Liver (tissue), 9 donors: ENCODE measurements around the gene HERC6. TPM values are rescaled to one million over a fixed set of nuclear protein-coding genes. Genes with fewer than 3 reads are reported as not detected.

ENCODE experiments used
- DNase-seq: peaks from one replicate; pipeline ENCODE4 v3.0.0-alpha.2; 2017; ENCODE audit warnings: low spot score
- H3K27ac ChIP-seq, 2 donors: one replicate each; pipeline ENCODE4 v1.7.0; 2013; ENCODE audit warnings: inconsistent platforms in 2 of 2, low read length in 2 of 2, control low read depth in 1 of 2, low read depth in 1 of 2, mild to moderate bottlenecking in 1 of 2
- H3K27me3 ChIP-seq, 4 donors: one replicate each; pipeline versions ENCODE4 v1.6.1 to v1.7.0; 2013; ENCODE audit warnings: low read length in 3 of 4, inconsistent platforms in 1 of 4, mild to moderate bottlenecking in 1 of 4, moderate library complexity in 1 of 4; ENCODE audit not compliant: control insufficient read depth in 4 of 4, insufficient read depth in 4 of 4
- H3K36me3 ChIP-seq, 4 donors: one replicate each; pipeline versions ENCODE4 v1.6.1 to v1.7.0; 2013; ENCODE audit warnings: low read length in 3 of 4, mild to moderate bottlenecking in 3 of 4, low read depth in 1 of 4, moderate library complexity in 1 of 4; ENCODE audit not compliant: control insufficient read depth in 4 of 4, insufficient read depth in 3 of 4
- H3K4me1 ChIP-seq, 4 donors: one replicate each; pipeline versions ENCODE4 v1.6.1 to v1.7.0; 2013; ENCODE audit warnings: low read length in 3 of 4, mild to moderate bottlenecking in 3 of 4, moderate library complexity in 1 of 4; ENCODE audit not compliant: control insufficient read depth in 4 of 4, insufficient read depth in 4 of 4
- H3K4me3 ChIP-seq, 3 donors: one replicate each; pipeline versions ENCODE4 v1.6.1 to v1.7.0; 2013; ENCODE audit warnings: low read length in 3 of 3, control low read depth in 1 of 3, low read depth in 1 of 3, mild to moderate bottlenecking in 1 of 3
- H3K9ac ChIP-seq, 2 donors: one replicate each; pipeline ENCODE4 v1.7.0; 2013; ENCODE audit warnings: low read length in 2 of 2, mild to moderate bottlenecking in 2 of 2, moderate library complexity in 2 of 2, control low read depth in 1 of 2, low read depth in 1 of 2
- H3K9me3 ChIP-seq, 4 donors: one replicate each; pipeline versions ENCODE4 v1.6.1 to v1.7.0; 2013; ENCODE audit warnings: low read length in 3 of 4; ENCODE audit not compliant: control insufficient read depth in 4 of 4
- EGR1 ChIP-seq, 2 donors: IDR thresholded peaks; 2 replicates each; pipeline ENCODE4 v1.6.1; 2016 to 2018; ENCODE audit warnings: antibody characterized with exemption in 2 of 2, low read depth in 2 of 2
- FOXA2 ChIP-seq: IDR thresholded peaks from 2 replicates; pipeline ENCODE4 v1.6.1; 2016; ENCODE audit warnings: antibody characterized with exemption
- GABPA ChIP-seq, 2 donors: IDR thresholded peaks in 1 of 2; conservative IDR thresholded peaks in 1 of 2; 2 replicates each; pipeline ENCODE4 v1.6.1; 2016; ENCODE audit warnings: antibody characterized with exemption in 2 of 2, mild to moderate bottlenecking in 1 of 2, moderate library complexity in 1 of 2
- HNF4A ChIP-seq, 2 donors: conservative IDR thresholded peaks; 2 replicates each; pipeline ENCODE4 v1.6.1; 2016; ENCODE audit warnings: antibody characterized with exemption in 2 of 2, mild to moderate bottlenecking in 2 of 2
- HNF4G ChIP-seq: IDR thresholded peaks from 2 replicates; pipeline ENCODE4 v1.6.1; 2016; ENCODE audit warnings: antibody characterized with exemption
- JUND ChIP-seq, 2 donors: IDR thresholded peaks; 2 replicates each; pipeline ENCODE4 v1.6.1; 2016; ENCODE audit warnings: antibody characterized with exemption in 2 of 2
- RAD21 ChIP-seq, 2 donors: IDR thresholded peaks; 2 replicates each; pipeline ENCODE4 v1.6.1; 2016; ENCODE audit warnings: antibody characterized with exemption in 2 of 2, mild to moderate bottlenecking in 2 of 2
- RXRA ChIP-seq, 2 donors: IDR thresholded peaks; 2 replicates each; pipeline ENCODE4 v1.6.1; 2017 to 2018; ENCODE audit warnings: antibody characterized with exemption in 2 of 2, mild to moderate bottlenecking in 1 of 2
- SP1 ChIP-seq: IDR thresholded peaks from 2 replicates; pipeline ENCODE4 v1.6.1; 2018; ENCODE audit warnings: antibody characterized with exemption, mild to moderate bottlenecking
- TAF1 ChIP-seq: conservative IDR thresholded peaks from 2 replicates; pipeline ENCODE4 v1.6.1; 2016; ENCODE audit warnings: antibody characterized with exemption, mild to moderate bottlenecking
- YY1 ChIP-seq: IDR thresholded peaks from 2 replicates; pipeline ENCODE4 v1.6.1; 2016; ENCODE audit warnings: antibody characterized with exemption, mild to moderate bottlenecking
- WGBS: extraction: QIAGEN DNeasy Blood & Tissue Kit; methylation state at CpG from one replicate; pipeline ENCODE4 v1.1.7; 2013; 5-methylcytosine and 5-hydroxymethylcytosine counted together
- polyA plus RNA-seq, 2 donors: library from polyadenylated mRNA; stranded (reverse) in 1 of 2; unstranded in 1 of 2; fragments of 200-250 nt in 1 of 2; fragments of >200 nt in 1 of 2; fragmentation: Nextera tagmentation in 1 of 2; extraction: Ambion mirVana in 1 of 2; gene quantifications; one replicate each; pipeline versions ENCODE4 v1.2.1 to v1.2.3, GENCODE V29; 2013 to 2015
- total RNA-seq, 2 donors: library from RNA; depleted of rRNA; stranded (reverse); fragments of >200 nt; gene quantifications; one replicate each; pipeline ENCODE4 v1.2.3, GENCODE V29; 2014
- TF ChIP-seq, protein P1 (sequence below): IDR thresholded peaks from 2 replicates; pipeline ENCODE4 v1.6.1; 2016; ENCODE audit warnings: antibody characterized with exemption, mild to moderate bottlenecking
- TF ChIP-seq, protein P2 (sequence below): fragments of 150-350 bp; IDR thresholded peaks from 2 replicates; pipeline ENCODE4 v1.5.1; 2017; ENCODE audit warnings: improper control_type of control experiment, low read depth, low read length; ENCODE audit not compliant: missing input control
- donor health status: healthy.
- donor health status: healthy.
- donor health status: healthy.
- donor health status: healthy.
- donor health status: healthy.

The HERC6 gene
- total and polyA plus RNA-seq, 4 donors = 1.5 to 3.8 (median 2.6) TPM

GRCh38 chr4:88391703-88392102, 13.1 kb downstream of the HERC6 start:
- Histone ChIP-seq H3K27me3 (no peaks in the 10 kb centered on the region), H3K4me1 (no peaks in the 10 kb centered on the region), H3K9me3 (no peaks in the 10 kb centered on the region), H3K36me3 (peaks cover 2 to 13% (median 6%) of the 10 kb centered on the region in 4 donors), H3K4me3 (no peak overlapping the region), H3K9ac (no peak overlapping the region), H3K27ac (no peak overlapping the region)
- 80% methylated on average over 1 of the region's 1 CpG for WGBS
- no peak for DNase-seq
- TF ChIP-seq RAD21 (IDR thresholded peaks at IDR 0.05) (no peak), GABPA (IDR thresholded peaks at IDR 0.05 in 1 of 2, conservative IDR thresholded peaks at IDR 0.05 in 1 of 2) (no peak), YY1 (no peak), TAF1 (no peak), EGR1 (IDR thresholded peaks at IDR 0.05; ENCODE audit: low read depth in 2 of 2) (no peak)
- TF ChIP-seq, protein P1, sequence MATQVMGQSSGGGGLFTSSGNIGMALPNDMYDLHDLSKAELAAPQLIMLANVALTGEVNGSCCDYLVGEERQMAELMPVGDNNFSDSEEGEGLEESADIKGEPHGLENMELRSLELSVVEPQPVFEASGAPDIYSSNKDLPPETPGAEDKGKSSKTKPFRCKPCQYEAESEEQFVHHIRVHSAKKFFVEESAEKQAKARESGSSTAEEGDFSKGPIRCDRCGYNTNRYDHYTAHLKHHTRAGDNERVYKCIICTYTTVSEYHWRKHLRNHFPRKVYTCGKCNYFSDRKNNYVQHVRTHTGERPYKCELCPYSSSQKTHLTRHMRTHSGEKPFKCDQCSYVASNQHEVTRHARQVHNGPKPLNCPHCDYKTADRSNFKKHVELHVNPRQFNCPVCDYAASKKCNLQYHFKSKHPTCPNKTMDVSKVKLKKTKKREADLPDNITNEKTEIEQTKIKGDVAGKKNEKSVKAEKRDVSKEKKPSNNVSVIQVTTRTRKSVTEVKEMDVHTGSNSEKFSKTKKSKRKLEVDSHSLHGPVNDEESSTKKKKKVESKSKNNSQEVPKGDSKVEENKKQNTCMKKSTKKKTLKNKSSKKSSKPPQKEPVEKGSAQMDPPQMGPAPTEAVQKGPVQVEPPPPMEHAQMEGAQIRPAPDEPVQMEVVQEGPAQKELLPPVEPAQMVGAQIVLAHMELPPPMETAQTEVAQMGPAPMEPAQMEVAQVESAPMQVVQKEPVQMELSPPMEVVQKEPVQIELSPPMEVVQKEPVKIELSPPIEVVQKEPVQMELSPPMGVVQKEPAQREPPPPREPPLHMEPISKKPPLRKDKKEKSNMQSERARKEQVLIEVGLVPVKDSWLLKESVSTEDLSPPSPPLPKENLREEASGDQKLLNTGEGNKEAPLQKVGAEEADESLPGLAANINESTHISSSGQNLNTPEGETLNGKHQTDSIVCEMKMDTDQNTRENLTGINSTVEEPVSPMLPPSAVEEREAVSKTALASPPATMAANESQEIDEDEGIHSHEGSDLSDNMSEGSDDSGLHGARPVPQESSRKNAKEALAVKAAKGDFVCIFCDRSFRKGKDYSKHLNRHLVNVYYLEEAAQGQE = no peak
- TF ChIP-seq, protein P2, sequence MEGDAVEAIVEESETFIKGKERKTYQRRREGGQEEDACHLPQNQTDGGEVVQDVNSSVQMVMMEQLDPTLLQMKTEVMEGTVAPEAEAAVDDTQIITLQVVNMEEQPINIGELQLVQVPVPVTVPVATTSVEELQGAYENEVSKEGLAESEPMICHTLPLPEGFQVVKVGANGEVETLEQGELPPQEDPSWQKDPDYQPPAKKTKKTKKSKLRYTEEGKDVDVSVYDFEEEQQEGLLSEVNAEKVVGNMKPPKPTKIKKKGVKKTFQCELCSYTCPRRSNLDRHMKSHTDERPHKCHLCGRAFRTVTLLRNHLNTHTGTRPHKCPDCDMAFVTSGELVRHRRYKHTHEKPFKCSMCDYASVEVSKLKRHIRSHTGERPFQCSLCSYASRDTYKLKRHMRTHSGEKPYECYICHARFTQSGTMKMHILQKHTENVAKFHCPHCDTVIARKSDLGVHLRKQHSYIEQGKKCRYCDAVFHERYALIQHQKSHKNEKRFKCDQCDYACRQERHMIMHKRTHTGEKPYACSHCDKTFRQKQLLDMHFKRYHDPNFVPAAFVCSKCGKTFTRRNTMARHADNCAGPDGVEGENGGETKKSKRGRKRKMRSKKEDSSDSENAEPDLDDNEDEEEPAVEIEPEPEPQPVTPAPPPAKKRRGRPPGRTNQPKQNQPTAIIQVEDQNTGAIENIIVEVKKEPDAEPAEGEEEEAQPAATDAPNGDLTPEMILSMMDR = no peak

DNA sequence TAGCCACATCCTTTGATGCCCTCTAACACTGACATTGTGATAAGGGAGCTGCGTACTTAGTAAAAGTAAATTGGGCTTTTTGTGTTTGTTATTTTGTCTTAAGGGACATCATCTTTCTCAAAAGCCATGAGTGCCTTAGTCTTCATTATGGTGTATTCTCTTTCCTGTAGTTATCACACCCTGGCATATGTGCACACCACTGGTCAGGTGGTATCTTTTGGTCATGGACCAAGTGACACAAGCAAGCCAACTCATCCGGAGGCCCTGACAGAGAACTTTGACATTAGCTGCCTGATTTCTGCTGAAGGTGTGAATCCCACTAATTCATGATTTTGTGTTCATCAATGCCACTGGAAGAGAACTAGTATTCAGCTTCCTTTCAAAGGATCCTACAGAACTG, 18.0 kb downstream of the HERC6 start:
- no peak overlapping the region for H3K9ac ChIP-seq
- no peak overlapping the region for H3K4me3 ChIP-seq
- WGBS = 72% methylated on average over 2 of the region's 2 CpGs
- no peaks in the 10 kb centered on the region for H3K27me3 ChIP-seq
- no peaks in the 10 kb centered on the region for H3K4me1 ChIP-seq
- H3K27ac ChIP-seq = no peak overlapping the region
- no peak for DNase-seq
- TF ChIP-seq, protein P2 = no peak
- TF ChIP-seq TAF1 (no peak), JUND (IDR thresholded peaks at IDR 0.05) (no peak), HNF4G (no peak), SP1 (no peak), RXRA (IDR thresholded peaks at IDR 0.05) (no peak), HNF4A (conservative IDR thresholded peaks at IDR 0.05) (no peak), FOXA2 (no peak), GABPA (IDR thresholded peaks at IDR 0.05 in 1 of 2, conservative IDR thresholded peaks at IDR 0.05 in 1 of 2) (no peak)
- TF ChIP-seq, protein P1 = no peak
- no peaks in the 10 kb centered on the region for H3K9me3 ChIP-seq
- peaks cover 0 to 21% (median 11%) of the 10 kb centered on the region in 4 donors for H3K36me3 ChIP-seq
